ENCODE data around the gene FN3K.

Gene FN3K

GRCh38 chr17:82797061-82797460, 61.6 kb downstream of the FN3K start:
- no peak for FAIRE-seq

DNA sequence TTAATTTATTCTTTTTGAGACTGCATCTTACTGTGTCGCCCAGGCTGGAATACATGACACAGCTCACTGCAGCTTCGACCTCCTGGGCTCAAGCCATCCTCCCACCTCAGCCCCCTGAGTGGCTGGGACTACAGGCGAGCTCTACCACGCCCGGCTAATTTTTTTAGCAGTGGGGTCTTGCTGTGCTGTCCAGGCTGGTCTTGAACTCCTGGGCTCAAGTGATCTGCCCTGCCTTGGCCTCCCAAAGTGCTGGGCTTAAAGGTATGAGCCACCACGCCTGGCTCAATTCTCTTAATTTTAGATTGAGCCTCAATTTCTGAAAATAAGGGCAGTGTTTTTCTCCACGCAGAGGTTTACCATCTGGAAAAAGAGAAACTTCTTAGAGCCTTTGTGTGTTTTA, 63.3 kb downstream of the FN3K start:
- no peak for FAIRE-seq

GRCh38 chr17:82799591-82799990, 64.2 kb downstream of the FN3K start:
- no peak for FAIRE-seq

Data from colon (tissue), 2 donors.